Cardiac muscle cell (in vitro differentiated cells and primary cell): ENCODE results near the gene HDLBP. TPM values are rescaled to one million over a fixed set of nuclear protein-coding genes. Genes with fewer than 3 reads are reported as not detected.

ENCODE experiments used
- DNase-seq, 2 donors: peaks; one replicate each; pipeline versions ENCODE4 v3.0.0 to v3.0.0-alpha.2; 2010 to 2017; ENCODE audit warnings: low read depth in 1 of 2, low spot score in 1 of 2
- H3K27ac ChIP-seq: fragments of 200-600 bp; sonication (generic); 2 replicates; pipeline ENCODE4 v1.5.1; 2016
- H3K27me3 ChIP-seq: fragments of 200-600 bp; sonication (generic); 2 replicates; pipeline ENCODE4 v1.6.0; 2016; ENCODE audit warnings: control low read depth
- H3K36me3 ChIP-seq: fragments of 200-600 bp; sonication (generic); 2 replicates; pipeline ENCODE4 v1.5.1; 2016; ENCODE audit warnings: control low read depth
- H3K4me1 ChIP-seq: fragments of 200-600 bp; sonication (generic); 2 replicates; pipeline ENCODE4 v1.8.1; 2017; ENCODE audit warnings: low read depth, mild to moderate bottlenecking, mixed run types
- H3K4me3 ChIP-seq: fragments of 200-600 bp; sonication (generic); 2 replicates; pipeline ENCODE4 v1.5.1; 2016; ENCODE audit warnings: mild to moderate bottlenecking
- H3K9me3 ChIP-seq: fragments of 200-600 bp; sonication (generic); 2 replicates; pipeline ENCODE4 v1.5.1; 2017; ENCODE audit warnings: low read depth, mild to moderate bottlenecking, control low read depth
- CTCF ChIP-seq: IDR thresholded peaks from 2 replicates; pipeline ENCODE4 v1.5.1; 2012; ENCODE audit warnings: low read depth, mild to moderate bottlenecking, low read length
- polyA plus RNA-seq: library from polyadenylated mRNA; unstranded; fragments of >200 nt; fragmentation: Nextera tagmentation; extraction: Ambion mirVana; gene quantifications from 2 replicates; pipeline ENCODE4 v1.2.1, GENCODE V29; 2016
- total RNA-seq: library from RNA; depleted of rRNA; stranded (reverse); fragments of >200 nt; gene quantifications from 2 replicates; pipeline ENCODE4 v1.2.3, GENCODE V29; 2016

HDLBP gene, protein sequence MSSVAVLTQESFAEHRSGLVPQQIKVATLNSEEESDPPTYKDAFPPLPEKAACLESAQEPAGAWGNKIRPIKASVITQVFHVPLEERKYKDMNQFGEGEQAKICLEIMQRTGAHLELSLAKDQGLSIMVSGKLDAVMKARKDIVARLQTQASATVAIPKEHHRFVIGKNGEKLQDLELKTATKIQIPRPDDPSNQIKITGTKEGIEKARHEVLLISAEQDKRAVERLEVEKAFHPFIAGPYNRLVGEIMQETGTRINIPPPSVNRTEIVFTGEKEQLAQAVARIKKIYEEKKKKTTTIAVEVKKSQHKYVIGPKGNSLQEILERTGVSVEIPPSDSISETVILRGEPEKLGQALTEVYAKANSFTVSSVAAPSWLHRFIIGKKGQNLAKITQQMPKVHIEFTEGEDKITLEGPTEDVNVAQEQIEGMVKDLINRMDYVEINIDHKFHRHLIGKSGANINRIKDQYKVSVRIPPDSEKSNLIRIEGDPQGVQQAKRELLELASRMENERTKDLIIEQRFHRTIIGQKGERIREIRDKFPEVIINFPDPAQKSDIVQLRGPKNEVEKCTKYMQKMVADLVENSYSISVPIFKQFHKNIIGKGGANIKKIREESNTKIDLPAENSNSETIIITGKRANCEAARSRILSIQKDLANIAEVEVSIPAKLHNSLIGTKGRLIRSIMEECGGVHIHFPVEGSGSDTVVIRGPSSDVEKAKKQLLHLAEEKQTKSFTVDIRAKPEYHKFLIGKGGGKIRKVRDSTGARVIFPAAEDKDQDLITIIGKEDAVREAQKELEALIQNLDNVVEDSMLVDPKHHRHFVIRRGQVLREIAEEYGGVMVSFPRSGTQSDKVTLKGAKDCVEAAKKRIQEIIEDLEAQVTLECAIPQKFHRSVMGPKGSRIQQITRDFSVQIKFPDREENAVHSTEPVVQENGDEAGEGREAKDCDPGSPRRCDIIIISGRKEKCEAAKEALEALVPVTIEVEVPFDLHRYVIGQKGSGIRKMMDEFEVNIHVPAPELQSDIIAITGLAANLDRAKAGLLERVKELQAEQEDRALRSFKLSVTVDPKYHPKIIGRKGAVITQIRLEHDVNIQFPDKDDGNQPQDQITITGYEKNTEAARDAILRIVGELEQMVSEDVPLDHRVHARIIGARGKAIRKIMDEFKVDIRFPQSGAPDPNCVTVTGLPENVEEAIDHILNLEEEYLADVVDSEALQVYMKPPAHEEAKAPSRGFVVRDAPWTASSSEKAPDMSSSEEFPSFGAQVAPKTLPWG (N-terminal part only)
- total RNA-seq, result 313 and 329 TPM in 2 replicates
- 261 and 295 TPM in 2 replicates for polyA plus RNA-seq

DNA sequence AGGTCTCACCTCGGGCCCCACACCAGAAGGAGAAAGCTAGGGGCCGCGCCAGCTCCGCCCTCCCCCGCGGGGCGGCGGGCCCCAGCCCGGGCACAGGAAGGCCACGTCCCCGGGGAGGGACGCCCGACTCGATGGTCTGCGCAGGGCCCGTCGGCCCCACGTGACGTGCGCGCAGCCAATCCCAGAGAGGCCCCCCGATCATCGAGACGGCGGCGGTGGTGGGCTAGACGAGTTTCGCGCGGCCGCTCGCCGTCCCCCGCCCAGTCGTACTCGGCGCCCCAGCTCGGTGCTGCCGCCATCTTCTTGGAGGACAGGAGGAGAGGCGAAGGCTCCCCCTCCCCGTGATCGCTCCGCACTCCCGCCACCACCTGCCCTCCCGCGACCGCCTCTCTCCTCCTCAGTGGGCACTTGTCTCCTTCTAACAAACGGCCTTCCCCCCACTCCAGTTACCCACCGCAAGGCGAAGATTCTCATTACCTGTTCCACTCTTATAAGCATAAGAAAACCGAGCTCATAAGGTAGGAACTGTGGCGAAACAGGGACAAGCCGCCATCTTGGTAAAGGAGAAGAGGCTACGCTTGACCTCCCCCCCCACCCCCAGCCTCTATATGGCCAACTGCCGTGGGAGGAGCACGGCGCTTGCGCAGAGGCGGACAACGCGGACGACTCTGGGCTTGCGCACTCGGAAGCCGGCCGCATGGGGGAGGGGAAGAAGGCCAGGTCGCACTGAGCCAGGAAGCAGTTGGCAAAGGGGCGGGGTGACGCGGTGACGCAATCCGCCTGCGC, at the start of gene HDLBP:
Gene HDLBP (minus strand): TSS at position 580 of the 786 bp plus-strand sequence. CDS start 48,803 bp downstream, outside the sequence.
- TF ChIP-seq CTCF, result peak; percentile 25
- no peaks in the 10 kb centered on the region for H3K27me3 ChIP-seq
- H3K4me3 ChIP-seq, result peak within 1 kb of the TSS; percentile 71
- H3K36me3 ChIP-seq, result no peaks in the 10 kb centered on the region
- peak; percentile 100 for DNase-seq
- peak within 1 kb of the TSS; percentile 98 for H3K27ac ChIP-seq
- H3K4me1 ChIP-seq, result peaks cover 33% of the 10 kb centered on the region
- H3K9me3 ChIP-seq, result no peaks in the 10 kb centered on the region

GRCh38 chr2:241364781-241365180, 49.3 kb upstream of the HDLBP start:
- Histone ChIP-seq H3K4me3 (no peak overlapping the region), H3K4me1 (peaks cover 4% of the 10 kb centered on the region), H3K9me3 (no peaks in the 10 kb centered on the region), H3K27me3 (no peaks in the 10 kb centered on the region), H3K27ac (no peak overlapping the region), H3K36me3 (no peaks in the 10 kb centered on the region)
- no peak for TF ChIP-seq CTCF
- DNase-seq, result no peak

GRCh38 chr2:241363426-241363825, 48.0 kb upstream of the HDLBP start:
- H3K4me3 ChIP-seq, result no peak overlapping the region
- H3K9me3 ChIP-seq, result no peaks in the 10 kb centered on the region
- H3K27me3 ChIP-seq, result no peaks in the 10 kb centered on the region
- TF ChIP-seq CTCF, result no peak
- no peaks in the 10 kb centered on the region for H3K36me3 ChIP-seq
- DNase-seq, result no peak
- H3K27ac ChIP-seq, result no peak overlapping the region
- H3K4me1 ChIP-seq, result no peaks in the 10 kb centered on the region

- Histone ChIP-seq H3K27me3 (no peaks in the 10 kb centered on the region), H3K36me3 (no peaks in the 10 kb centered on the region), H3K4me3 (no peak overlapping the region), H3K27ac (no peak overlapping the region), H3K4me1 (peaks cover 11% of the 10 kb centered on the region), H3K9me3 (no peaks in the 10 kb centered on the region)
- no peak for TF ChIP-seq CTCF
- no peak for DNase-seq
These were observed 44.1 kb upstream of the HDLBP start for GRCh38 chr2:241359481-241360045.
